Measurements from ENCODE around the gene PEX13.

The PEX13 gene, protein sequence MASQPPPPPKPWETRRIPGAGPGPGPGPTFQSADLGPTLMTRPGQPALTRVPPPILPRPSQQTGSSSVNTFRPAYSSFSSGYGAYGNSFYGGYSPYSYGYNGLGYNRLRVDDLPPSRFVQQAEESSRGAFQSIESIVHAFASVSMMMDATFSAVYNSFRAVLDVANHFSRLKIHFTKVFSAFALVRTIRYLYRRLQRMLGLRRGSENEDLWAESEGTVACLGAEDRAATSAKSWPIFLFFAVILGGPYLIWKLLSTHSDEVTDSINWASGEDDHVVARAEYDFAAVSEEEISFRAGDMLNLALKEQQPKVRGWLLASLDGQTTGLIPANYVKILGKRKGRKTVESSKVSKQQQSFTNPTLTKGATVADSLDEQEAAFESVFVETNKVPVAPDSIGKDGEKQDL

DNA sequence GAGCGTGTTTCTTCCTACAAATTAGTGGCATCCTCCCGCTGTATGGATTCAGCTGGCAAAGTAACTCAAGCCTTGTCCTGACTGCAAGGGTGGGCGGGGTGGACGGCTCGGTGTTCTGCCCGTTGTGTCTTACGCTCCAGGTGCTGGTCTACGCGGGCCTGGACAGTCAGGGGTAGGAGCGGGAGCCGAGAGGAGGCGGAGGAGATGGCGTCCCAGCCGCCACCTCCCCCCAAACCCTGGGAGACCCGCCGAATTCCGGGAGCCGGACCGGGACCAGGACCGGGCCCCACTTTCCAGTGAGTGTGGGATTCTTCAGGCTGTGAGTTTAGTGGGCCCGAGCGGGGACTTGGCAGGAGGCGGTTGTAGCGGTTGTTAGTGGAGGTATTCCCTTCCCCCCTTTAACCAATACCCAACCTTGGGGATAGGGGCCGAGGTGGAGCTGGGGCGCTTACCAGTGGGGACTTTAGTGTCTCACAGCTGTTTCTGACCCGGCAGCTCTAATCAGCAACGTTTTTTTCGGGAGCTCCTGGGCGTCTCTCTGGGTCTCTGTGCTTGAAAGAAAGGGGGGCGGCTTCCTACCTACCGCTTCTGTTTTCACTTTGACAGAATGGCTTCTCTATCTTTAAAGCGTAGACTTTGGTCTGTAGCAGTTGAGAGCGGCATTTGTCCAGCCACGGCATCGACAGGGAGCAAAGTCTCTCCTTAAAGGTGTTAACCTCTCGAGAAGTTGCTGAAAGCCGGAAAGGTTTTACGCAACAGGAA lies at the start of gene PEX13, which contains the start of gene PUS10:
Gene PEX13, plus strand, starts transcription at position 165 of the 762 bp plus-strand sequence. Its CDS starts 40 bp downstream, at position 205.
Gene PUS10, minus strand, starts transcription at position 700 of the 762 bp plus-strand sequence. CDS start 6,365 bp downstream, outside the sequence.
- no peaks in the 10 kb centered on the region for H3K9me3 ChIP-seq (ENCODE audit: control insufficient read depth in 2 of 2, low read length in 2 of 2)
- H3K4me3 ChIP-seq (ENCODE audit: low read length in 2 of 2) = peak within 1 kb of the TSS; percentile 80 to 99
- peak within 1 kb of the TSS; percentile 96 for H3K27ac ChIP-seq (ENCODE audit: low read depth in 2 of 2, low read length in 2 of 2)
- no peaks in the 10 kb centered on the region for H3K27me3 ChIP-seq (ENCODE audit: control insufficient read depth in 2 of 2, insufficient read depth in 2 of 2, low read length in 2 of 2)
- peak within 1 kb of the TSS; percentile 92 to 98 for H3K9ac ChIP-seq (ENCODE audit: low read depth in 1 of 2, low read length in 2 of 2)
- H3K4me1 ChIP-seq (ENCODE audit: control insufficient read depth in 2 of 2, insufficient read depth in 2 of 2, low read length in 2 of 2) = peaks cover 5 to 11% of the 10 kb centered on the region in 2 donors
- peaks cover 7 to 9% of the 10 kb centered on the region in 2 donors for H3K36me3 ChIP-seq (ENCODE audit: control insufficient read depth in 2 of 2, insufficient read depth in 2 of 2, low read length in 2 of 2)

DNA sequence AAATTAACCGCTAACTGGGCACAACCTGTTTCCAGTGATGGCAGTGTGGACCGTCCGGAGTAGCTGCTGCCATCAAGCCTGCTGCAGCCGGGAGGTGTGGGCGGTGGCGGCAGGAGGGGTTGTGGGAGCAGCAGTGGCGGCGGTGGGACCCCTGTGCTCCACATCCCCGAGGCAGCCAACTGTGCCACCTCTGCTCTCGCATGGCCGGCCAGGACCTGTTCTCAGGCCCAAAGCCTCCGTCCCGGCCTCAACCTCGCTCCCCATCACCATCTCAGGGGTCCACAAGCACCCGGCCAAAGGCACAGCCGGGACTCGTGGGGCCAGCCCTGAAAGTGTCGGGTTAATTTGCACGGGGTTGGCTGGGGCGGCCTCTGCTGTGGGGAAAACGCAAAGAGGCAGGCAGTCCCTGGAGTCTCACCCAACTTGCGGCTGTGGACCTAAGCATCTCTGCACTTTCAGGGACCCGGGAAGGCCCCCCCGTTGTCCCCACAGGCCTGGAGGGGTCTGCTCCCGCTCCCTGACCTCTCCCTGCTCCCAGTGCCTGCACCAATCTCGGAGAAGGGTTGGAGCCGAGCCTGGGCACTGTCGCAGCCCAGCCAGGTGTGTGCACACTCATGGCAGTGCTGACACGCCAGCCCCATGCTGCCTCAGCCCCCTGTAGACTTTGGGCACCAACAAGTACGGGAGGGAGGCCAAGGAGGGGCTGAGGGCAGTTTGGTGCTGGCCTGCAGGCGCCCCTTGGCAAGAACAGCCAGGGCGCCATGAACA lies 44.4 kb upstream of the PEX13 start:
- Histone ChIP-seq H3K9ac (ENCODE audit: low read depth in 1 of 2, low read length in 2 of 2) (no peak overlapping the region), H3K27me3 (ENCODE audit: control insufficient read depth in 2 of 2, insufficient read depth in 2 of 2, low read length in 2 of 2) (no peaks in the 10 kb centered on the region)

GRCh38 chr2:60973705-60974104 lies 43.8 kb upstream of the PEX13 start:
- Histone ChIP-seq H3K9me3 (ENCODE audit: control insufficient read depth in 2 of 2, low read length in 2 of 2) (no peaks in the 10 kb centered on the region), H3K4me3 (ENCODE audit: low read length in 2 of 2) (no peak overlapping the region), H3K27me3 (ENCODE audit: control insufficient read depth in 2 of 2, insufficient read depth in 2 of 2, low read length in 2 of 2) (no peaks in the 10 kb centered on the region), H3K36me3 (ENCODE audit: control insufficient read depth in 2 of 2, insufficient read depth in 2 of 2, low read length in 2 of 2) (no peaks in the 10 kb centered on the region), H3K9ac (ENCODE audit: low read depth in 1 of 2, low read length in 2 of 2) (no peak overlapping the region), H3K27ac (ENCODE audit: low read depth in 2 of 2, low read length in 2 of 2) (no peak overlapping the region), H3K4me1 (ENCODE audit: control insufficient read depth in 2 of 2, insufficient read depth in 2 of 2, low read length in 2 of 2) (peaks cover 0 to 2% of the 10 kb centered on the region in 2 donors)

More for the DNA sequence above, 44.4 kb upstream of the PEX13 start:
- Histone ChIP-seq H3K4me1 (ENCODE audit: control insufficient read depth in 2 of 2, insufficient read depth in 2 of 2, low read length in 2 of 2) (peaks cover 0 to 2% of the 10 kb centered on the region in 2 donors), H3K4me3 (ENCODE audit: low read length in 2 of 2) (no peak overlapping the region), H3K36me3 (ENCODE audit: control insufficient read depth in 2 of 2, insufficient read depth in 2 of 2, low read length in 2 of 2) (no peaks in the 10 kb centered on the region), H3K9me3 (ENCODE audit: control insufficient read depth in 2 of 2, low read length in 2 of 2) (no peaks in the 10 kb centered on the region), H3K27ac (ENCODE audit: low read depth in 2 of 2, low read length in 2 of 2) (no peak overlapping the region)

GRCh38 chr2:60974652-60975051 lies 42.9 kb upstream of the PEX13 start:
- H3K27ac ChIP-seq (ENCODE audit: low read depth in 2 of 2, low read length in 2 of 2) = no peak overlapping the region
- no peaks in the 10 kb centered on the region for H3K36me3 ChIP-seq (ENCODE audit: control insufficient read depth in 2 of 2, insufficient read depth in 2 of 2, low read length in 2 of 2)
- H3K27me3 ChIP-seq (ENCODE audit: control insufficient read depth in 2 of 2, insufficient read depth in 2 of 2, low read length in 2 of 2) = no peaks in the 10 kb centered on the region
- no peak overlapping the region for H3K9ac ChIP-seq (ENCODE audit: low read depth in 1 of 2, low read length in 2 of 2)
- no peak overlapping the region for H3K4me3 ChIP-seq (ENCODE audit: low read length in 2 of 2)
- H3K4me1 ChIP-seq (ENCODE audit: control insufficient read depth in 2 of 2, insufficient read depth in 2 of 2, low read length in 2 of 2) = peaks cover 0 to 2% of the 10 kb centered on the region in 2 donors
- H3K9me3 ChIP-seq (ENCODE audit: control insufficient read depth in 2 of 2, low read length in 2 of 2) = no peaks in the 10 kb centered on the region

- no peak overlapping the region for H3K9ac ChIP-seq (ENCODE audit: low read depth in 1 of 2, low read length in 2 of 2)
- no peaks in the 10 kb centered on the region for H3K27me3 ChIP-seq (ENCODE audit: control insufficient read depth in 2 of 2, insufficient read depth in 2 of 2, low read length in 2 of 2)
- peaks cover 0 to 2% of the 10 kb centered on the region in 2 donors for H3K4me1 ChIP-seq (ENCODE audit: control insufficient read depth in 2 of 2, insufficient read depth in 2 of 2, low read length in 2 of 2)
- no peaks in the 10 kb centered on the region for H3K9me3 ChIP-seq (ENCODE audit: control insufficient read depth in 2 of 2, low read length in 2 of 2)
- no peaks in the 10 kb centered on the region for H3K36me3 ChIP-seq (ENCODE audit: control insufficient read depth in 2 of 2, insufficient read depth in 2 of 2, low read length in 2 of 2)
- H3K27ac ChIP-seq (ENCODE audit: low read depth in 2 of 2, low read length in 2 of 2) = no peak overlapping the region
- H3K4me3 ChIP-seq (ENCODE audit: low read length in 2 of 2) = no peak overlapping the region
These were observed 41.2 kb upstream of the PEX13 start for GRCh38 chr2:60976256-60976850.

DNA sequence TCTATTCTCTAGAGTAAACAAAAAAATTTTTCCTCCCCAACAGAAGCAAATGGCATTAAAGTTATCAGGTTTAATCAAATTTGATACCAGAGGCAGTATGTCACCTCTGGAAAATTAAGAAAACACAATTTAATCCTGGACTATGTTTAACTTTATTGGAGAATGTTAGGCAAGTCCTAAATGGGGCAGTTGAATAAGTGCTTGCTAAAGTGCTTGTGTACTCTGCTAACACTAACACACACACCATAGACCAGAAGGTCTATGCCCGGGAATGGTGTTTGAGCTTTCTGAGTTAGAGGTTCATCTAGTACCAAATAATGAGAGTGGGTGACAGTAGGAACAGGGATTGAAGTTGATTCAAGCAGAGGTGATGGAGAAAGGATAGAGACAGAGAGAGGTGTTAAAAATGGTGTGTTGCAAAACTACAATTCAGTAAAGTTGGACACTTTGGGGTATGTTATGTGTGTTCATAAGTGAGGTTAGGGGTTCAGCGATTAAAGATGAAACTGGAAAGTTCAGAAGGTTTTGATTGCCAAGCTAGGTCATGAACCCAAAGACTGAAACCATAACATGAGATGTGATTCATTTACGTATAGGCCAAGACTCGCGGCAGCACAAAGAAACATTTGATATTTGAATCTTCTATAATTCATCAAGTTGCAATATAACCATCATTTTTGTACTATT lies 40.5 kb upstream of the PEX13 start:
- H3K9me3 ChIP-seq (ENCODE audit: control insufficient read depth in 2 of 2, low read length in 2 of 2) = no peaks in the 10 kb centered on the region
- no peak overlapping the region for H3K4me3 ChIP-seq (ENCODE audit: low read length in 2 of 2)
- H3K27ac ChIP-seq (ENCODE audit: low read depth in 2 of 2, low read length in 2 of 2) = no peak overlapping the region
- no peaks in the 10 kb centered on the region for H3K4me1 ChIP-seq (ENCODE audit: control insufficient read depth in 2 of 2, insufficient read depth in 2 of 2, low read length in 2 of 2)
- no peak overlapping the region for H3K9ac ChIP-seq (ENCODE audit: low read depth in 1 of 2, low read length in 2 of 2)
- no peaks in the 10 kb centered on the region for H3K36me3 ChIP-seq (ENCODE audit: control insufficient read depth in 2 of 2, insufficient read depth in 2 of 2, low read length in 2 of 2)
- no peaks in the 10 kb centered on the region for H3K27me3 ChIP-seq (ENCODE audit: control insufficient read depth in 2 of 2, insufficient read depth in 2 of 2, low read length in 2 of 2)

DNA sequence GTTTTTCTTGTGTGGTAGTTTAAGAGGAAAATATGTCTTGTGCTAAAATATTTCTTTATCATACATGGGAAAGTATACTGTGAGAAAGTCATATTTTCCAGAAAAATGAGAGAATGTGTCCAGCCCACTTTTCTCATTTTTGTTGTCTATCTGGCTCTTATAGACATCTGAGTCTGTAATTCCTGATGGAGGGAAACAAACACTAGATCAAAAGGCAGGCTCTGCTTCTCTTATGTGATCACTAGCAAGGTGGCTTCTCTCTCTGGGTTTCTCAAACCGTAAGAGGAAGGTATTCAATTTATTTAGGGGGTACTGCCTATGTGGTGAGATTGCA lies 40.0 kb upstream of the PEX13 start:
- no peaks in the 10 kb centered on the region for H3K9me3 ChIP-seq (ENCODE audit: control insufficient read depth in 2 of 2, low read length in 2 of 2)
- no peaks in the 10 kb centered on the region for H3K27me3 ChIP-seq (ENCODE audit: control insufficient read depth in 2 of 2, insufficient read depth in 2 of 2, low read length in 2 of 2)
- no peak overlapping the region for H3K4me3 ChIP-seq (ENCODE audit: low read length in 2 of 2)
- H3K4me1 ChIP-seq (ENCODE audit: control insufficient read depth in 2 of 2, insufficient read depth in 2 of 2, low read length in 2 of 2) = no peaks in the 10 kb centered on the region
- no peaks in the 10 kb centered on the region for H3K36me3 ChIP-seq (ENCODE audit: control insufficient read depth in 2 of 2, insufficient read depth in 2 of 2, low read length in 2 of 2)
- H3K9ac ChIP-seq (ENCODE audit: low read depth in 1 of 2, low read length in 2 of 2) = no peak overlapping the region
- H3K27ac ChIP-seq (ENCODE audit: low read depth in 2 of 2, low read length in 2 of 2) = no peak overlapping the region

DNA sequence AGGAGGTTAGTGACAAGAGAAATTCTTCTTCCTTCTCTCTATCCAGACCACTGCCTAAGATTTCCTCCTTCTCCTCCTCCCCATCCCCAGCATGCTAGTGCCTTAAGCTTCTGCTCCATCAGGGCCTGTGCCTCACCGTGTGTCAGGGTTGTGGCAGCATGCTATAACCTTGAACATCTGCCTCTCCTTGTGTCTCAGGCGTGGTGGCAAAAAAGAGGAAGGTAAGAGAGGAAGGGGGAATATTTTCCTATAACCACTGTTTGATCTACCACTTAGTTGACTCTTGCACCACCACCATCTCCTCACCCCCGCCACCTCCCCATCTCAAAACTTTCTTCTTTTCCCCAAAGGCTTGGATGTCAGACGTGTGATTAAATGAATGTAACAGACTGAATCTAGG lies 38.3 kb upstream of the PEX13 start:
- Histone ChIP-seq H3K4me1 (ENCODE audit: control insufficient read depth in 2 of 2, insufficient read depth in 2 of 2, low read length in 2 of 2) (no peaks in the 10 kb centered on the region), H3K27me3 (ENCODE audit: control insufficient read depth in 2 of 2, insufficient read depth in 2 of 2, low read length in 2 of 2) (no peaks in the 10 kb centered on the region), H3K9ac (ENCODE audit: low read depth in 1 of 2, low read length in 2 of 2) (no peak overlapping the region), H3K9me3 (ENCODE audit: control insufficient read depth in 2 of 2, low read length in 2 of 2) (no peaks in the 10 kb centered on the region), H3K4me3 (ENCODE audit: low read length in 2 of 2) (no peak overlapping the region), H3K27ac (ENCODE audit: low read depth in 2 of 2, low read length in 2 of 2) (no peak overlapping the region), H3K36me3 (ENCODE audit: control insufficient read depth in 2 of 2, insufficient read depth in 2 of 2, low read length in 2 of 2) (no peaks in the 10 kb centered on the region)

GRCh38 chr2:60980071-60980815 lies 37.3 kb upstream of the PEX13 start:
- Histone ChIP-seq H3K36me3 (ENCODE audit: control insufficient read depth in 2 of 2, insufficient read depth in 2 of 2, low read length in 2 of 2) (no peaks in the 10 kb centered on the region), H3K9me3 (ENCODE audit: control insufficient read depth in 2 of 2, low read length in 2 of 2) (no peaks in the 10 kb centered on the region), H3K4me1 (ENCODE audit: control insufficient read depth in 2 of 2, insufficient read depth in 2 of 2, low read length in 2 of 2) (no peaks in the 10 kb centered on the region), H3K27me3 (ENCODE audit: control insufficient read depth in 2 of 2, insufficient read depth in 2 of 2, low read length in 2 of 2) (no peaks in the 10 kb centered on the region), H3K9ac (ENCODE audit: low read depth in 1 of 2, low read length in 2 of 2) (no peak overlapping the region), H3K27ac (ENCODE audit: low read depth in 2 of 2, low read length in 2 of 2) (no peak overlapping the region), H3K4me3 (ENCODE audit: low read length in 2 of 2) (no peak overlapping the region)

Measured in mucosa of rectum (tissue), 2 donors.